MCF 10A (cell line): Measurements from ENCODE around the gene CEACAM5. TPM values are rescaled to one million over a fixed set of nuclear protein-coding genes. Genes with fewer than 3 reads are reported as not detected.

ENCODE experiments used
- Bru-seq: library from RNA; stranded (reverse); fragments of 400-500 nt; gene quantifications from one replicate; lab custom pipeline; 2021; lab: Mats Ljungman, UMichigan
- BruChase-seq, 2 experiments: library from RNA; stranded (reverse); fragments of 400-500 nt; gene quantifications; one replicate each; lab custom pipeline; 2021; lab: Mats Ljungman, UMichigan
- BruUV-seq: library from RNA; stranded (reverse); fragments of 400-500 nt; replicated peaks from 2 replicates; lab custom pipeline; 2021; lab: Mats Ljungman, UMichigan
- CTCF ChIA-PET: fragments of 300-600 bp; sonication (Branson Sonifier 250); formaldehyde crosslinking; extraction: SDS; loops from one replicate; lab custom pipeline; 2021; ENCODE audit warnings: antibody characterized with exemption, inconsistent platforms; lab: Yijun Ruan, JAX
- POLR2A ChIA-PET: fragments of 300-600, 350-650 bp; sonication (Branson Sonifier 250); formaldehyde crosslinking; extraction: SDS; loops from one replicate; lab custom pipeline; 2020; ENCODE audit warnings: antibody characterized with exemption, inconsistent platforms; lab: Yijun Ruan, JAX
- DNase-seq: peaks from one replicate; pipeline ENCODE4 v3.0.0-alpha.2; 2018; ENCODE audit not compliant: unreplicated experiment
- H3K27ac Mint-ChIP-seq: one replicate; pipeline ENCODE4 v1.8.0; 2022; ENCODE audit warnings: mild to moderate bottlenecking, low read depth, mixed read lengths; ENCODE audit not compliant: unreplicated experiment
- H3K27me3 Mint-ChIP-seq: one replicate; pipeline ENCODE4 v1.8.0; 2022; ENCODE audit warnings: mixed read lengths; ENCODE audit not compliant: insufficient read depth, unreplicated experiment
- H3K36me3 Mint-ChIP-seq: one replicate; pipeline ENCODE4 v1.8.0; 2022; ENCODE audit warnings: mild to moderate bottlenecking, moderate library complexity, mixed read lengths; ENCODE audit not compliant: insufficient read depth, unreplicated experiment
- H3K4me1 Mint-ChIP-seq: one replicate; pipeline ENCODE4 v1.8.0; 2022; ENCODE audit warnings: mixed read lengths; ENCODE audit not compliant: insufficient read depth, unreplicated experiment
- H3K4me3 Mint-ChIP-seq: one replicate; pipeline ENCODE4 v1.8.0; 2022; ENCODE audit warnings: mild to moderate bottlenecking, moderate library complexity, mixed read lengths; ENCODE audit not compliant: unreplicated experiment
- H3K9me3 Mint-ChIP-seq: one replicate; pipeline ENCODE4 v1.8.0; 2022; ENCODE audit warnings: mixed read lengths; ENCODE audit not compliant: unreplicated experiment
- CTCF ChIP-seq: fragments of 200-600 bp; IDR thresholded peaks from one replicate; pipeline ENCODE4 v1.8.0; 2022; ENCODE audit warnings: antibody characterized with exemption, mild to moderate bottlenecking; ENCODE audit not compliant: unreplicated experiment
- intact Hi-C: fragments of 100-400 bp; cut with micrococcal nuclease; formaldehyde crosslinking; loops from 2 replicates; pipeline ENCODE4 v1.14.1; 2022
- long read RNA-seq: library from polyadenylated mRNA; stranded (forward); transcript quantifications from one replicate; pipeline ENCODE4 v2.0.0, GENCODE V29; 2022
- total RNA-seq: library from RNA; stranded (reverse); gene quantifications from 2 replicates; pipeline ENCODE4 v1.2.3, GENCODE V29; 2022

Gene CEACAM5
- total RNA-seq (not detected in 2 replicates), Bru-seq, nascent RNA (not detected), BruChase-seq, experiment 1, labeled RNA remaining after a 6-hour chase (not detected), BruChase-seq, experiment 2, labeled RNA remaining after a 2-hour chase (not detected)
- long read RNA-seq = 0 reads

- ChIA-PET POLR2A (no interaction called here), CTCF (interaction anchor here (0.6 kb wide), 1 partner anchor 45 kb away, joined by 3 read pairs; no protein-coding TSS in a partner anchor)
- Mint-ChIP-seq H3K4me1 (no peaks in the 10 kb centered on the region), H3K27me3 (peaks cover 98% of the 10 kb centered on the region), H3K36me3 (no peaks in the 10 kb centered on the region), H3K4me3 (no peak within 1 kb of the TSS), H3K9me3 (no peaks in the 10 kb centered on the region), H3K27ac (no peak within 1 kb of the TSS)
- no peak for TF ChIP-seq CTCF
- intact Hi-C loops = no loop called here
- BruUV-seq = no TSS peak
- DNase-seq = no peak
Measured at GRCh38 chr19:41708481-41708880, at the start of gene CEACAM5. Gene CEACAM5, plus strand, starts transcription at chr19:41708626. Its CDS starts 106 bp downstream, at chr19:41708732.

- TF ChIP-seq CTCF = no peak
Measured at GRCh38 chr19:41666075-41666474, 42.4 kb upstream of the CEACAM5 start.

GRCh38 chr19:41668315-41668714 lies 40.1 kb upstream of the CEACAM5 start:
- Mint-ChIP-seq H3K27me3 (peaks cover 49% of the 10 kb centered on the region), H3K4me1 (no peaks in the 10 kb centered on the region), H3K9me3 (no peaks in the 10 kb centered on the region), H3K27ac (no peak overlapping the region), H3K36me3 (no peaks in the 10 kb centered on the region), H3K4me3 (no peak overlapping the region)
- no TSS peak for BruUV-seq
- CTCF ChIA-PET = no interaction called here
- no peak for DNase-seq
- POLR2A ChIA-PET = no interaction called here
- intact Hi-C loops = no loop called here
- no peak for TF ChIP-seq CTCF

More at GRCh38 chr19:41666075-41666474, 42.4 kb upstream of the CEACAM5 start:
- ChIA-PET CTCF (no interaction called here), POLR2A (no interaction called here)
- Mint-ChIP-seq H3K4me1 (no peaks in the 10 kb centered on the region), H3K36me3 (no peaks in the 10 kb centered on the region), H3K4me3 (no peak overlapping the region), H3K9me3 (no peaks in the 10 kb centered on the region), H3K27me3 (peaks cover 43% of the 10 kb centered on the region), H3K27ac (no peak overlapping the region)
- intact Hi-C loops = no loop called here
- no peak for DNase-seq
- BruUV-seq = no TSS peak

GRCh38 chr19:41670755-41671154 lies 37.7 kb upstream of the CEACAM5 start:
- intact Hi-C loops = no loop called here
- POLR2A ChIA-PET = no interaction called here
- Mint-ChIP-seq H3K9me3 (no peaks in the 10 kb centered on the region), H3K27me3 (peaks cover 66% of the 10 kb centered on the region), H3K36me3 (no peaks in the 10 kb centered on the region), H3K4me3 (no peak overlapping the region), H3K4me1 (no peaks in the 10 kb centered on the region), H3K27ac (no peak overlapping the region)
- no peak for DNase-seq
- no peak for TF ChIP-seq CTCF
- CTCF ChIA-PET = no interaction called here
- no TSS peak for BruUV-seq
